ENCODE results near the gene CAMK2B.

CAMK2B gene

GRCh38 chr7:44167920-44168319, 157.5 kb downstream of the CAMK2B start:
- Histone ChIP-seq H4K91ac (ENCODE audit: low read length) (no peak overlapping the region), H4K8ac (ENCODE audit: low read length) (no peak overlapping the region), H2BK120ac (ENCODE audit: low read depth, low read length) (no peak overlapping the region), H2AFZ (ENCODE audit: low read depth, low read length) (no peak overlapping the region), H3K27me3 (ENCODE audit: control insufficient read depth in 1 of 2, insufficient read depth in 1 of 2, low read length in 2 of 2) (no peaks in the 10 kb centered on the region), H2BK12ac (ENCODE audit: low read length in 2 of 2) (no peak overlapping the region), H3K18ac (ENCODE audit: low read depth in 1 of 2, low read length in 2 of 2) (no peak overlapping the region), H3K9ac (ENCODE audit: low read length) (no peak overlapping the region), H2AK5ac (ENCODE audit: low read length, severe bottlenecking) (no peak overlapping the region), H3K9me3 (ENCODE audit: control insufficient read depth, low read length) (no peaks in the 10 kb centered on the region), H3K27ac (ENCODE audit: low read length, poor library complexity, severe bottlenecking) (no peak overlapping the region), H2BK15ac (ENCODE audit: low read depth, poor library complexity, severe bottlenecking) (no peak overlapping the region), H3K79me1 (replicated peaks; ENCODE audit: low read length, poor library complexity, severe bottlenecking) (no peaks in the 10 kb centered on the region), H3K4me3 (ENCODE audit: insufficient read depth in 1 of 2, low read depth in 1 of 2, low read length in 2 of 2) (no peak overlapping the region), H3K4ac (ENCODE audit: low read depth in 1 of 2, low read length in 2 of 2) (no peak overlapping the region), H3K14ac (ENCODE audit: low read length in 2 of 2) (no peak overlapping the region), H3K4me2 (ENCODE audit: low read length, poor library complexity, severe bottlenecking) (no peak overlapping the region), H3K36me3 (ENCODE audit: control insufficient read depth in 1 of 2, insufficient read depth in 2 of 2, low read depth in 1 of 2, low read length in 2 of 2) (no peaks in the 10 kb centered on the region), H2BK5ac (ENCODE audit: low read depth, low read length, poor library complexity, severe bottlenecking) (no peak overlapping the region), H3K4me1 (ENCODE audit: control insufficient read depth, insufficient read depth, low read depth, low read length) (peaks cover 4% of the 10 kb centered on the region), H3K23ac (ENCODE audit: low read length in 2 of 2) (no peak overlapping the region)
- no peak for DNase-seq
